Activated CD8-positive, alpha-beta memory T cell treated with anti-CD3 and anti-CD28 coated beads for 36 hours (primary cell): ENCODE measurements around the gene TACC2. TPM values are rescaled to one million over a fixed set of nuclear protein-coding genes. Genes with fewer than 3 reads are reported as not detected.

Source experiments
- CTCF ChIA-PET: fragments of 350-600 bp; sonication (Branson Sonifier 250); formaldehyde crosslinking; loops from one replicate; lab custom pipeline; 2021; ENCODE audit warnings: antibody characterized with exemption; lab: Charles Lee
- POLR2A ChIA-PET: fragments of 350-600 bp; sonication (Branson Sonifier 250); formaldehyde crosslinking; loops from one replicate; lab custom pipeline; 2021; ENCODE audit warnings: antibody characterized with exemption; lab: Charles Lee
- total RNA-seq, 2 experiments: library from RNA; stranded (reverse); gene quantifications; one replicate each; pipeline ENCODE4 v1.2.3, GENCODE V29; 2021

Gene TACC2
- total RNA-seq, 2 experiments from 2014 or later = not detected

GRCh38 chr10:122221958-122222357 is 233.0 kb downstream of the TACC2 start:
- CTCF ChIA-PET = no interaction called here
- POLR2A ChIA-PET = no interaction called here

- ChIA-PET POLR2A (no interaction called here), CTCF (no interaction called here)
Observed at GRCh38 chr10:122222638-122223037, 233.7 kb downstream of the TACC2 start.

GRCh38 chr10:122224159-122224558 is 235.2 kb downstream of the TACC2 start:
- ChIA-PET CTCF (no interaction called here), POLR2A (no interaction called here)

- POLR2A ChIA-PET = no interaction called here
Observed at GRCh38 chr10:122225330-122225729, 236.4 kb downstream of the TACC2 start.

GRCh38 chr10:122227754-122228153 is 238.8 kb downstream of the TACC2 start:
- ChIA-PET POLR2A (no interaction called here), CTCF (no interaction called here)

More at GRCh38 chr10:122225330-122225729, 236.4 kb downstream of the TACC2 start:
- CTCF ChIA-PET = interaction anchor here (0.8 kb wide), 1 partner anchor 83 kb away, joined by 3 read pairs; no protein-coding TSS in a partner anchor

- POLR2A ChIA-PET = no interaction called here
- CTCF ChIA-PET = no interaction called here
Observed at GRCh38 chr10:122229666-122230065, 240.7 kb downstream of the TACC2 start.

- POLR2A ChIA-PET = no interaction called here
- CTCF ChIA-PET = no interaction called here
Observed at GRCh38 chr10:122230222-122230621, 241.3 kb downstream of the TACC2 start.

- CTCF ChIA-PET = no interaction called here
- POLR2A ChIA-PET = no interaction called here
Observed at GRCh38 chr10:122232769-122233168, 243.8 kb downstream of the TACC2 start.

- POLR2A ChIA-PET = no interaction called here
- CTCF ChIA-PET = no interaction called here
Observed at GRCh38 chr10:122233857-122234348, 244.9 kb downstream of the TACC2 start.

GRCh38 chr10:122234416-122234815 is 245.5 kb downstream of the TACC2 start:
- CTCF ChIA-PET = no interaction called here
- POLR2A ChIA-PET = no interaction called here

- POLR2A ChIA-PET = no interaction called here
- CTCF ChIA-PET = no interaction called here
Observed at GRCh38 chr10:122236690-122237306, 247.8 kb downstream of the TACC2 start.

- ChIA-PET POLR2A (no interaction called here), CTCF (no interaction called here)
Observed at GRCh38 chr10:122237331-122237990, 248.5 kb downstream of the TACC2 start.

- ChIA-PET CTCF (no interaction called here), POLR2A (no interaction called here)
Observed at GRCh38 chr10:122239578-122240257, 250.8 kb downstream of the TACC2 start.

- ChIA-PET POLR2A (no interaction called here), CTCF (no interaction called here)
Observed at GRCh38 chr10:122240401-122240800, 251.4 kb downstream of the TACC2 start.

GRCh38 chr10:122241836-122242235 is 252.9 kb downstream of the TACC2 start:
- CTCF ChIA-PET = no interaction called here
- POLR2A ChIA-PET = no interaction called here

GRCh38 chr10:122243550-122243949 is 254.6 kb downstream of the TACC2 start:
- ChIA-PET CTCF (no interaction called here), POLR2A (no interaction called here)

GRCh38 chr10:122244001-122244975 is 255.3 kb downstream of the TACC2 start:
- CTCF ChIA-PET = no interaction called here
- POLR2A ChIA-PET = no interaction called here

- ChIA-PET POLR2A (no interaction called here), CTCF (no interaction called here)
Observed at GRCh38 chr10:122245136-122245535, 256.2 kb downstream of the TACC2 start.

- ChIA-PET POLR2A (no interaction called here), CTCF (no interaction called here)
Observed at GRCh38 chr10:122245897-122246296, 256.9 kb downstream of the TACC2 start.
